Smooth muscle cell (in vitro differentiated cells): ENCODE results near the gene PDLIM3. TPM values are rescaled to one million over a fixed set of nuclear protein-coding genes. Genes with fewer than 3 reads are reported as not detected.
A peak's percentile ranks its signal among the peaks of the same experiment; 100 is the strongest.

Experiments used
- DNase-seq: peaks from one replicate; lab custom pipeline; 2025; ENCODE audit not compliant: unreplicated experiment; lab: John Stamatoyannopoulos, UW
- H2AFZ ChIP-seq: fragments of 200-600 bp; sonication (generic); 2 replicates; pipeline ENCODE4 v1.6.0; 2016; ENCODE audit warnings: antibody characterized with exemption, low read depth, mild to moderate bottlenecking
- H3F3A ChIP-seq: fragments of 200-600 bp; sonication (generic); 2 replicates; pipeline ENCODE4 v1.6.0; 2017; ENCODE audit warnings: antibody characterized with exemption, low read depth
- H3K27ac ChIP-seq: fragments of 200-600 bp; sonication (generic); 2 replicates; pipeline ENCODE4 v1.5.1; 2016; ENCODE audit warnings: low read depth, mild to moderate bottlenecking
- H3K27me3 ChIP-seq: fragments of 200-600 bp; sonication (generic); 2 replicates; pipeline ENCODE4 v1.6.1; 2016; ENCODE audit warnings: low read depth, mild to moderate bottlenecking
- H3K36me3 ChIP-seq: fragments of 200-600 bp; sonication (generic); 2 replicates; pipeline ENCODE4 v1.5.1; 2016; ENCODE audit warnings: low read depth
- H3K4me1 ChIP-seq: fragments of 200-600 bp; sonication (generic); 2 replicates; pipeline ENCODE4 v1.5.1; 2016; ENCODE audit warnings: low read depth
- H3K4me2 ChIP-seq: fragments of 200-600 bp; sonication (generic); 2 replicates; pipeline ENCODE4 v1.6.0; 2016; ENCODE audit warnings: mild to moderate bottlenecking
- H3K4me3 ChIP-seq: fragments of 200-600 bp; sonication (generic); 2 replicates; pipeline ENCODE4 v1.5.1; 2016; ENCODE audit warnings: mild to moderate bottlenecking
- H3K79me2 ChIP-seq: fragments of 200-600 bp; sonication (generic); 2 replicates; pipeline ENCODE4 v1.6.0; 2016; ENCODE audit warnings: low read depth, mild to moderate bottlenecking
- H3K9ac ChIP-seq: fragments of 200-600 bp; sonication (generic); 2 replicates; pipeline ENCODE4 v1.6.0; 2016; ENCODE audit warnings: low read depth
- H3K9me3 ChIP-seq: fragments of 200-600 bp; sonication (generic); replicated peaks from 2 replicates; pipeline ENCODE4 v1.5.1; 2016; ENCODE audit warnings: low read depth
- H4K20me1 ChIP-seq: fragments of 200-600 bp; sonication (generic); 2 replicates; pipeline ENCODE4 v1.6.0; 2016; ENCODE audit warnings: low read depth
- CTCF ChIP-seq: fragments of 200-600 bp; sonication (generic); IDR thresholded peaks from 2 replicates; pipeline ENCODE4 v1.5.1; 2017; ENCODE audit warnings: borderline replicate concordance, mild to moderate bottlenecking, antibody characterized with exemption; ENCODE audit not compliant: insufficient read depth, poor library complexity, severe bottlenecking
- WGBS: methylation state at CpG from one replicate; pipeline ENCODE4 v1.1.7; 2016; ENCODE audit warnings: low lambda C conversion rate; 5-methylcytosine and 5-hydroxymethylcytosine counted together
- polyA plus RNA-seq: library from polyadenylated mRNA; unstranded; fragments of >200 nt; fragmentation: Nextera tagmentation; extraction: Ambion mirVana; gene quantifications from 2 replicates; pipeline ENCODE4 v1.2.1, GENCODE V29; 2016
- total RNA-seq: library from RNA; depleted of rRNA; stranded (reverse); fragments of >200 nt; gene quantifications from 2 replicates; pipeline ENCODE4 v1.2.3, GENCODE V29; 2014

The PDLIM3 gene
- total and polyA plus RNA-seq, 2 experiments from 2014 or later, result 356 to 691 TPM

DNA sequence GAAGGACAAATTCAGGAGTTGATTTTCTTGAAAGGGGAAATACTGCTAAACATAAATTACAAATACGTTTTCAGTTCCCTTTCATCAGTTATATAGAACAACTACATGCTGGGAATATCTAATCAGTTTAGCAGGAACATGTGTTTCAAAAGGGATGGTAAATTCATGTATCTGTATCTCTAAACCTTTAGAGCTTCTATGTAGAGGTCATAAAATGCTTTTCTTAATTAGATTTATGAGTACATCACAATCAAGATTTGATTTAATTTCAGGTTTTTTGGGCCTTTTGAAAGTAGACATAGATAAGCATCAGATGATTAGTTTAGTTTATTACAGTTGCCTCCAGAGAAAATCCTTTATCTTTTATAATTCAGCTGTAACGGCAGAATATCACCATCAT, 12.9 kb downstream of the PDLIM3 start:
- no CpG with 5 or more reads among the region's 2 CpGs for WGBS
- Histone ChIP-seq H3F3A (peaks cover 19% of the 10 kb centered on the region), H4K20me1 (peaks cover 73% of the 10 kb centered on the region), H3K9ac (no peak overlapping the region), H3K4me2 (no peak overlapping the region), H3K4me1 (peaks cover 5% of the 10 kb centered on the region), H3K27ac (no peak overlapping the region), H3K9me3 (no peaks in the 10 kb centered on the region), H3K4me3 (no peak overlapping the region), H3K79me2 (peaks cover 46% of the 10 kb centered on the region), H3K36me3 (peaks cover 18% of the 10 kb centered on the region), H2AFZ (no peak overlapping the region), H3K27me3 (no peaks in the 10 kb centered on the region)
- no peak for TF ChIP-seq CTCF
- DNase-seq, result no peak

GRCh38 chr4:185520119-185520518, 15.2 kb downstream of the PDLIM3 start:
- Histone ChIP-seq H3K27ac (peak overlapping the region; percentile 63), H3K27me3 (no peaks in the 10 kb centered on the region), H3K9me3 (no peaks in the 10 kb centered on the region), H3K4me3 (no peak overlapping the region), H3K36me3 (peaks cover 27% of the 10 kb centered on the region), H3K4me2 (peak overlapping the region; percentile 69), H4K20me1 (peaks cover 57% of the 10 kb centered on the region), H3K4me1 (peaks cover 5% of the 10 kb centered on the region), H2AFZ (no peak overlapping the region), H3K79me2 (peaks cover 22% of the 10 kb centered on the region), H3F3A (peaks cover 17% of the 10 kb centered on the region), H3K9ac (no peak overlapping the region)
- no peak for TF ChIP-seq CTCF
- 32% methylated on average over 4 of the region's 4 CpGs for WGBS
- no peak for DNase-seq

DNA sequence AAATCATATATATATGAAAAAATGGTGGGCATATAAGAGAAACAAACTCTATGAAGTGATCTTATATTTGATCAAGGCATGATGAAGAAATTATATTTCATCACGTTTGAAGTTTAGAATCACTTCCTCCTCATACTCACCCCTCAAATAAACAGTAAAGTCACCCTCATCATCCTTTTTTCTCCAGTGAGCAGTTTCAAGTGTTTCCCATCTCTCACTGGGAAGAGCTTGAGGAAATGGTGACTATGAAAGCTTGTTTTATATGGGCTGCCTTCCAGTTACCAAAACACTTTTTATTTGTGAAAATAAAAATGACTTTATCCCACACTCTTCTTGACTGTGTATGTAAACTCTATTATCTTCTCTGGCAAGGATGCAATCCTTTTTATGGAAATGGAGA, 16.8 kb downstream of the PDLIM3 start:
- Histone ChIP-seq H2AFZ (no peak overlapping the region), H3K9ac (no peak overlapping the region), H3K9me3 (no peaks in the 10 kb centered on the region), H3K27me3 (no peaks in the 10 kb centered on the region), H3K36me3 (peaks cover 30% of the 10 kb centered on the region), H3F3A (peaks cover 8% of the 10 kb centered on the region), H3K79me2 (peaks cover 8% of the 10 kb centered on the region), H3K4me3 (no peak overlapping the region), H4K20me1 (peaks cover 41% of the 10 kb centered on the region), H3K4me2 (no peak overlapping the region), H3K27ac (no peak overlapping the region), H3K4me1 (peaks cover 5% of the 10 kb centered on the region)
- no peak for TF ChIP-seq CTCF
- DNase-seq, result no peak
- 91% methylated on average over 1 of the region's 1 CpG for WGBS

GRCh38 chr4:185518069-185518468, 17.2 kb downstream of the PDLIM3 start:
- Histone ChIP-seq H3K27ac (no peak overlapping the region), H3K27me3 (no peaks in the 10 kb centered on the region), H3F3A (peaks cover 8% of the 10 kb centered on the region), H3K4me2 (no peak overlapping the region), H3K9ac (no peak overlapping the region), H2AFZ (no peak overlapping the region), H3K79me2 (peaks cover 8% of the 10 kb centered on the region), H3K4me3 (no peak overlapping the region), H4K20me1 (peaks cover 40% of the 10 kb centered on the region), H3K9me3 (no peaks in the 10 kb centered on the region), H3K36me3 (peaks cover 30% of the 10 kb centered on the region), H3K4me1 (peaks cover 10% of the 10 kb centered on the region)
- no peak for TF ChIP-seq CTCF
- DNase-seq, result no peak
